DOHH2 (cell line): ENCODE data around the gene ZNF785.

Source experiments
- CTCF ChIP-seq: fragments of 200-600 bp; sonication (generic); IDR thresholded peaks from one replicate; pipeline ENCODE4 v1.5.1; 2014; ENCODE audit warnings: antibody characterized with exemption, mild to moderate bottlenecking, low read depth, low read length; ENCODE audit not compliant: poor library complexity, severe bottlenecking
- EZH2phosphoT487 ChIP-seq: fragments of 200-600 bp; sonication (generic); IDR thresholded peaks from 2 replicates; pipeline ENCODE4 v1.6.1; 2017; ENCODE audit warnings: borderline replicate concordance, mild to moderate bottlenecking, antibody characterized with exemption, low read length, moderate library complexity, mixed read lengths

- TF ChIP-seq CTCF: no peak
- no peak for TF ChIP-seq EZH2phosphoT487
These were observed 33.7 kb downstream of the ZNF785 start for GRCh38 chr16:30551781-30552180.
